HepG2 (cell line): ENCODE data around the gene FAM3C. TPM values are rescaled to one million over a fixed set of nuclear protein-coding genes. Genes with fewer than 3 reads are reported as not detected.

ENCODE experiments used
- ATAC-seq: fragments of 200-7000 bp; cut with Tn5 transposase; 3 replicates; pipeline ENCODE4 v1.9.1; 2020; ENCODE audit warnings: mild to moderate bottlenecking, moderate library complexity
- BruUV-seq: library from RNA; stranded (reverse); fragments of 400-500 nt; replicated peaks from 2 replicates; lab custom pipeline; 2021; lab: Mats Ljungman, UMichigan
- CTCF ChIA-PET: fragments of 300-600 bp; formaldehyde crosslinking; extraction: SDS; loops from one replicate; lab custom pipeline; 2021; ENCODE audit warnings: low total read pairs, inconsistent platforms, low intra/inter-chr PET ratio; lab: Yijun Ruan, JAX
- POLR2A ChIA-PET: fragments of 350-600 bp; sonication (Branson Sonifier 250); formaldehyde crosslinking; loops from one replicate; lab custom pipeline; 2020; ENCODE audit warnings: antibody characterized with exemption, inconsistent platforms; lab: Yijun Ruan, JAX
- DNase-seq: peaks from one replicate; pipeline ENCODE4 v3.0.0-alpha.2; 2015; ENCODE audit warnings: low spot score
- FAIRE-seq: peaks from 3 replicates; lab custom pipeline; 2011; peaks lifted over from hg19 to GRCh38; lab: Jason Lieb, UNC
- H2AFZ ChIP-seq: one replicate; pipeline ENCODE4 v1.6.1; 2011; ENCODE audit warnings: low read length, inconsistent platforms
- H3K27ac ChIP-seq: fragments of 300-600 bp; 3 replicates; pipeline ENCODE4 v1.8.0; 2011; ENCODE audit warnings: mixed run types, mild to moderate bottlenecking, mixed read lengths, low read length, inconsistent platforms; ENCODE audit not compliant: insufficient read depth; ENCODE audit errors: extremely low read length
- H3K27me3 ChIP-seq, 2 experiments: fragments of 200-600 bp in 1 of 2; 2 replicates in 1 of 2; 3 replicates in 1 of 2; pipeline versions ENCODE4 v1.6.0 to v1.8.0; 2011; ENCODE audit warnings: low read length in 2 of 2, mild to moderate bottlenecking in 2 of 2, moderate library complexity in 2 of 2, inconsistent platforms in 1 of 2; ENCODE audit not compliant: insufficient read depth in 2 of 2, control insufficient read depth in 1 of 2
- H3K36me3 ChIP-seq, 2 experiments: fragments of 200-600 bp in 1 of 2; replicated peaks in 1 of 2; 2 replicates in 1 of 2; 3 replicates in 1 of 2; pipeline versions ENCODE4 v1.5.1 to v1.8.0; 2011; ENCODE audit warnings: low read length in 2 of 2, inconsistent platforms in 1 of 2; ENCODE audit not compliant: insufficient read depth in 2 of 2, control insufficient read depth in 1 of 2
- H3K4me1 ChIP-seq: 2 replicates; pipeline ENCODE4 v1.5.1; 2012; ENCODE audit warnings: low read length, inconsistent platforms; ENCODE audit not compliant: insufficient read depth
- H3K4me2 ChIP-seq: 2 replicates; pipeline ENCODE4 v1.6.0; 2011; ENCODE audit warnings: low read depth, low read length, inconsistent platforms
- H3K4me3 ChIP-seq, 3 experiments: fragments of 200-600 bp in 1 of 3; sonication (generic), shearing (Covaris generic) in 1 of 3; replicated peaks in 1 of 3; 2 replicates each; pipeline ENCODE4 v1.5.1; 2011 to 2016; ENCODE audit warnings: low read length in 3 of 3, inconsistent platforms in 2 of 3, low read depth in 2 of 3, mild to moderate bottlenecking in 2 of 3, control low read depth in 1 of 3, mixed read lengths in 1 of 3; ENCODE audit not compliant: insufficient read depth in 1 of 3
- H3K79me2 ChIP-seq: one replicate; pipeline ENCODE4 v1.6.1; 2011; ENCODE audit warnings: low read length, inconsistent platforms; ENCODE audit not compliant: insufficient read depth
- H3K9ac ChIP-seq: 2 replicates; pipeline ENCODE4 v1.6.0; 2011; ENCODE audit warnings: mild to moderate bottlenecking, low read depth, low read length, inconsistent platforms; ENCODE audit not compliant: insufficient read depth
- H3K9me3 ChIP-seq: 2 replicates; pipeline ENCODE4 v1.5.1; 2012; ENCODE audit warnings: mild to moderate bottlenecking, low read length
- H4K20me1 ChIP-seq: 2 replicates; pipeline ENCODE4 v1.6.0; 2011; ENCODE audit warnings: inconsistent platforms, mild to moderate bottlenecking, low read length, moderate library complexity; ENCODE audit not compliant: insufficient read depth
- EP300 ChIP-seq, 3 experiments: sonication (generic) in 1 of 3; formaldehyde crosslinking in 1 of 3; IDR thresholded peaks; 2 replicates each; pipeline versions ENCODE4 v1.5.1 to v1.6.1; 2011 to 2020; ENCODE audit warnings: low read depth in 2 of 3, low read length in 2 of 3, borderline replicate concordance in 1 of 3, improper control_type of control experiment in 1 of 3, mild to moderate bottlenecking in 1 of 3, missing genetic modification reagents in 1 of 3, moderate library complexity in 1 of 3
- GATAD2A ChIP-seq: IDR thresholded peaks from 2 replicates; pipeline ENCODE4 v1.6.1; 2016
- NKX3-1 ChIP-seq: sonication (generic); formaldehyde crosslinking; IDR thresholded peaks from 2 replicates; pipeline ENCODE4 v1.5.0; 2020; ENCODE audit warnings: missing genetic modification reagents
- PAWR ChIP-seq: sonication (generic); formaldehyde crosslinking; IDR thresholded peaks from 2 replicates; pipeline ENCODE4 v1.4.0; 2020; ENCODE audit warnings: missing genetic modification reagents, mild to moderate bottlenecking, borderline replicate concordance
- PLRG1 ChIP-seq: fragments of 450-650 bp; conservative IDR thresholded peaks from 2 replicates; pipeline ENCODE4 v1.6.1; 2016
- RAD51 ChIP-seq: fragments of 450-650 bp; IDR thresholded peaks from 2 replicates; pipeline ENCODE4 v1.6.1; 2016; ENCODE audit warnings: borderline replicate concordance
- REPIN1 ChIP-seq: sonication (generic); formaldehyde crosslinking; IDR thresholded peaks from 2 replicates; pipeline ENCODE4 v1.8.0; 2022; ENCODE audit warnings: missing genetic modification reagents, low read depth, mild to moderate bottlenecking, borderline replicate concordance
- RFX5 ChIP-seq: IDR thresholded peaks from 2 replicates; pipeline ENCODE4 v1.6.1; 2011; ENCODE audit warnings: low read depth, low read length, improper control_type of control experiment
- RFXANK ChIP-seq: IDR thresholded peaks from 2 replicates; pipeline ENCODE4 v1.6.1; 2016
- TCF12 ChIP-seq, 2 experiments: fragments of 450-650 bp in 1 of 2; sonication (generic) in 1 of 2; formaldehyde crosslinking in 1 of 2; IDR thresholded peaks; 2 replicates each; pipeline versions ENCODE4 v1.6.1 to v1.8.0; 2017 to 2022; ENCODE audit warnings: antibody characterized with exemption in 1 of 2, mild to moderate bottlenecking in 1 of 2, missing genetic modification reagents in 1 of 2, moderate library complexity in 1 of 2
- YEATS4 ChIP-seq: sonication (generic); formaldehyde crosslinking; IDR thresholded peaks from 2 replicates; pipeline ENCODE4 v1.4.0; 2020; ENCODE audit warnings: missing genetic modification reagents, borderline replicate concordance
- ZC3H13 ChIP-seq: sonication (generic); formaldehyde crosslinking; IDR thresholded peaks from 2 replicates; pipeline ENCODE4 v1.8.1; 2023; ENCODE audit warnings: mild to moderate bottlenecking, missing genetic modification reagents, moderate library complexity
- ZFY ChIP-seq: sonication (generic); formaldehyde crosslinking; IDR thresholded peaks from 2 replicates; pipeline ENCODE4 v1.4.0; 2020; ENCODE audit warnings: missing genetic modification reagents
- ZNF33B ChIP-seq: sonication (generic); formaldehyde crosslinking; IDR thresholded peaks from 2 replicates; pipeline ENCODE4 v1.5.1; 2020; ENCODE audit warnings: mild to moderate bottlenecking, missing genetic modification reagents
- WGBS: methylation state at CpG from one replicate; pipeline ENCODE4 v1.1.6; 2017; ENCODE audit warnings: low lambda C conversion rate; 5-methylcytosine and 5-hydroxymethylcytosine counted together
- in situ Hi-C: cut with HindIII; loops from 2 replicates; pipeline ENCODE4 v1.10.0; 2017; ENCODE audit warnings: low pct_unique_long_range_greater_than_20kb; ENCODE audit not compliant: extremely low pct_ligation_motif_present
- intact Hi-C: fragments of 100-400 bp; cut with micrococcal nuclease; formaldehyde crosslinking; loops from one replicate; pipeline ENCODE4 v1.10.0; 2022; ENCODE audit not compliant: unreplicated experiment
- polyA plus RNA-seq, 8 experiments: library from polyadenylated mRNA; depleted of rRNA in 3 of 8; stranded (reverse) in 7 of 8; unstranded in 1 of 8; fragments of >200 nt; fragmentation: Illumina TruSeq in 4 of 8; extraction: Trizol in 4 of 8; gene quantifications; 2 replicates each; pipeline versions ENCODE4 v1.2.1 to v1.2.3, GENCODE V29; 2011 to 2016; ENCODE audit warnings: low read depth in 4 of 8, missing spikeins in 1 of 8, mixed read lengths in 1 of 8; ENCODE audit not compliant: insufficient read depth in 1 of 8
- total RNA-seq, 5 experiments: library from RNA; depleted of rRNA; stranded (reverse); fragments of >200 nt; fragmentation: Illumina TruSeq; extraction: Trizol; gene quantifications; 2 replicates each; pipeline ENCODE4 v1.2.3, GENCODE V29; 2016; ENCODE audit warnings: low read depth in 1 of 5
- TF ChIP-seq, protein P1 (sequence below): sonication (generic); formaldehyde crosslinking; IDR thresholded peaks from 2 replicates; pipeline ENCODE4 v1.8.1; 2023; ENCODE audit warnings: mild to moderate bottlenecking, moderate library complexity, missing genetic modification reagents

Gene FAM3C
- total and polyA plus RNA-seq, 2 of the 13 experiments (the other 11 are each of a cell fraction or from before 2014, with no cell fraction given), result 14.6 to 16.0 TPM

DNA sequence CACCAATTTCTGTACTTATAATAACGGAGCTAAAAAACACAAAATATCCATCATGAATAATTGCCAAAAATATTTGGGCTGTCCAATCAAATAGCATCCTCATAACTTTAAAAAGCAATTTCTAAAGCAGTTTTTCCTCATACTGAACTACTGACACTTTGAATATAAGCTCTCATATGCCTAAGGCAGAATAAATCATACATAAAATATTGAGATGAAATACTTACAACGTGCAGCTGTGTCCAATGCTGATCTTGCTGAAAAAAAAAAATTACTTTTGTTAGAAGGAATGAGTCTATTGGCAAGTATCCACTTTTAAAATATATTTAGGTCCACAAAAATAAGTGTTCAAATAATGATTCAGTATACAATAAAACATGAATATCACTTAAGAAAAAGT is 24.2 kb downstream of the FAM3C start:
- no peak overlapping the region for H3K27ac ChIP-seq
- ChIA-PET POLR2A (no interaction called here), CTCF (no interaction called here)
- H3K4me2 ChIP-seq, result no peak overlapping the region
- H3K9me3 ChIP-seq, result no peaks in the 10 kb centered on the region
- BruUV-seq, result no TSS peak
- H3K27me3 ChIP-seq, result no peaks in the 10 kb centered on the region
- H3K4me3 ChIP-seq, result no peak overlapping the region
- 95% methylated on average over 2 of the region's 2 CpGs for WGBS
- ATAC-seq (no peak), FAIRE-seq (no peak), DNase-seq (no peak)
- H3K79me2 ChIP-seq, result no peaks in the 10 kb centered on the region
- no peak overlapping the region for H3K9ac ChIP-seq
- in situ Hi-C loops (no loop called here), intact Hi-C loops (no loop called here)
- TF ChIP-seq TCF12 (IDR thresholded peaks at IDR 0.05), result no peak
- TF ChIP-seq TCF12 (CRISPR knock-in tag; IDR thresholded peaks at IDR 0.05), result no peak
- TF ChIP-seq REPIN1, result no peak
- no peak for TF ChIP-seq ZNF33B (CRISPR knock-in tag)
- TF ChIP-seq PLRG1, result no peak
- TF ChIP-seq ZFY (CRISPR knock-in tag), result no peak
- TF ChIP-seq PAWR (CRISPR knock-in tag), result no peak
- TF ChIP-seq ZC3H13 (CRISPR knock-in tag), result no peak
- no peak for TF ChIP-seq GATAD2A
- TF ChIP-seq, protein P1, sequence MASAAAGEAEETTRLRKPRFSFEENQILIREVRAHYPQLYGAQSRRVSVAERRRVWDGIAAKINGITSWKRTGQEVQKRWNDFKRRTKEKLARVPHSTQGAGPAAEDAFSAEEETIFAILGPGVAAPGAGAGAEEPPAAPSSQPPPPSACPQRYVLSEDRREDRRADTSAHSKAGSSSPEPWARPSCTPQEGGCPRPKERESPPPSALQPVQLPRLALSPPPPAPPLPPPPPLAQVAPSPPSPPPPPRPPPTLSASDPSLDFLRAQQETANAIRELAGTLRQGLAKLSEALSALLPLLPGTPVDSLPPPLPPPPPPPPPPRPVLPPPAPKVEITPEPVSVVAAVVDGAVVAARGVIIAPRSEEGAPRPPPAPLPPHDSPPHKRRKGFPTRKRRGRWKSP (CRISPR knock-in tag), result no peak
- no peaks in the 10 kb centered on the region for H4K20me1 ChIP-seq
- peaks cover 2 to 24% of the 10 kb centered on the region in 2 experiments; a peak in 3 of 5 replicates for H3K36me3 ChIP-seq
- H2AFZ ChIP-seq, result no peak overlapping the region
- no peaks in the 10 kb centered on the region for H3K4me1 ChIP-seq

DNA sequence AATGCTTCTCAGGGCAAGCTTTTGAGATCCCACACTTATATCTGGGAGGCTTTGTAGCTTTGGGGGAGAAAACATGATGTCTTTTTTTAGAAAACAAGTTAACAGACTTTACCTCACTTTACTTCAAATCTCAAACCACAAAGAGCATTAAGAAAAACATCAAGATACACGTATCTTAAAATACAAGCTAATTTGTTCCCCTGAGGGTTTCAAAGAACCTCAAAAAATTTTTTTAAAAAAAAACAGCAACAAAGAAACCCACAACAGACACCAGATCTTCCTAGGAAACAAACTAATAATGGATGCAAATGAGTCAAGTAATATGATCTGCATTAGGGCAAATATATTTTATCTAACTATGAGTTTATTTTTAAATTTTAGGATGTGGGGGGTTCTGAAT is 24.7 kb downstream of the FAM3C start:
- FAIRE-seq (no peak), ATAC-seq (no peak), DNase-seq (no peak)
- intact Hi-C loops, result no loop called here
- in situ Hi-C loops, result no loop called here
- BruUV-seq, result no TSS peak
- H3K4me1 ChIP-seq, result no peaks in the 10 kb centered on the region
- H2AFZ ChIP-seq, result no peak overlapping the region
- H3K27me3 ChIP-seq, result no peaks in the 10 kb centered on the region
- H3K4me3 ChIP-seq, result no peak overlapping the region
- H3K36me3 ChIP-seq, result peaks cover 2 to 24% of the 10 kb centered on the region in 2 experiments; a peak in 3 of 5 replicates
- H3K4me2 ChIP-seq, result no peak overlapping the region
- ChIA-PET POLR2A (no interaction called here), CTCF (no interaction called here)
- WGBS, result 97% methylated on average over 1 of the region's 1 CpG
- H3K27ac ChIP-seq, result no peak overlapping the region
- H4K20me1 ChIP-seq, result no peaks in the 10 kb centered on the region
- H3K9me3 ChIP-seq, result no peaks in the 10 kb centered on the region
- H3K9ac ChIP-seq, result no peak overlapping the region
- no peaks in the 10 kb centered on the region for H3K79me2 ChIP-seq
- TF ChIP-seq RAD51, result no peak
- no peak for TF ChIP-seq NKX3-1
- no peak for TF ChIP-seq RFX5
- no peak for TF ChIP-seq RFXANK (CRISPR knock-in tag)
- no peak for TF ChIP-seq YEATS4
- TF ChIP-seq EP300 (IDR thresholded peaks at IDR 0.05; ENCODE audit: low read depth in 2 of 2, low read length in 2 of 2), result no peak
- no peak for TF ChIP-seq EP300 (CRISPR knock-in tag; IDR thresholded peaks at IDR 0.05; ENCODE audit: borderline replicate concordance)
